GF-D8 (cell line): ENCODE data around the gene CARNS1.
"Not testable (repeated sequence)": the region's sequence is repeated elsewhere in the genome, so short reads cannot be mapped to it uniquely, and the experiment has no call there.

Experiments
- DNase-seq: peaks from one replicate; lab custom pipeline; 2025; lab: John Stamatoyannopoulos, UW

The CARNS1 gene

DNA sequence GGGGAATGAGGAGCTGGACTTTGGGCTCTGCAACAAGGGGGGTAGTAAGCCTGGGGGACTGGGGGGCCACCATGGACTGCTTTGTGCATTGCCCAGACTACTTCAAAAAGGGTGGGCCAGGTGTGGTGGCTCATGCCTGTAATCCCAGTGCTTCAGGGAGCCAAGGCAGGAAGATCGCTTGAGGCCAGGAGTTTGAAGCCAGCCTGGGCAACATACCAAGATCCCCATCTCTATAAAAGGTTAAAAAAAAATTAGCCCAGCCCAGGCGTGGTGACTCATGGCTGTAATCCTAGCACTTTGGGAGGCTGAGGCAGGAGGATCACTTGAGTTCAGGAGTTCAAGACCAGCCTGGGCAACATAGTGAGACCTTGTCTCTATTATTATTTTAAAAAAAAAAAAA, 50.1 kb downstream of the CARNS1 start:
- DNase-seq, result not testable (repeated sequence)

DNA sequence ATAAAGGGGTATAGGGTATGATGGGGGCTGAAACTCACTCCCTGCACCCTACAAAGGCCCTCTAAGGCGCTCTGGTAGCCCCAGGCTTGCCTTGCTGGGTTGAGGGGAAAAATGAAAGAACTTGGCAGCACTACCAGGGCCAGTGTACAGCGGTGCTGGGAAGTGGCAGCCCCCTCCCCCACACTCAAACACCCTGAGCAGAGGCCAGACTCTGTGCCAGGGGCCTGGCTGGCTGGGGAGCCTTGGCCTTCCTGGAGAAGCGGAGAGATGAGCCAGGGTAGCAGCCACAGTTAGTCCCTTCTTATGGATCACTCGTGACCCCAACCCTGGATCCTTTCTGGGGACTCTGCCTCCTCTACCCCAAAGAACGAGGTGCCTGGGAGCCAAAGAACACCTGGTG, 50.9 kb downstream of the CARNS1 start:
- no peak for DNase-seq

DNA sequence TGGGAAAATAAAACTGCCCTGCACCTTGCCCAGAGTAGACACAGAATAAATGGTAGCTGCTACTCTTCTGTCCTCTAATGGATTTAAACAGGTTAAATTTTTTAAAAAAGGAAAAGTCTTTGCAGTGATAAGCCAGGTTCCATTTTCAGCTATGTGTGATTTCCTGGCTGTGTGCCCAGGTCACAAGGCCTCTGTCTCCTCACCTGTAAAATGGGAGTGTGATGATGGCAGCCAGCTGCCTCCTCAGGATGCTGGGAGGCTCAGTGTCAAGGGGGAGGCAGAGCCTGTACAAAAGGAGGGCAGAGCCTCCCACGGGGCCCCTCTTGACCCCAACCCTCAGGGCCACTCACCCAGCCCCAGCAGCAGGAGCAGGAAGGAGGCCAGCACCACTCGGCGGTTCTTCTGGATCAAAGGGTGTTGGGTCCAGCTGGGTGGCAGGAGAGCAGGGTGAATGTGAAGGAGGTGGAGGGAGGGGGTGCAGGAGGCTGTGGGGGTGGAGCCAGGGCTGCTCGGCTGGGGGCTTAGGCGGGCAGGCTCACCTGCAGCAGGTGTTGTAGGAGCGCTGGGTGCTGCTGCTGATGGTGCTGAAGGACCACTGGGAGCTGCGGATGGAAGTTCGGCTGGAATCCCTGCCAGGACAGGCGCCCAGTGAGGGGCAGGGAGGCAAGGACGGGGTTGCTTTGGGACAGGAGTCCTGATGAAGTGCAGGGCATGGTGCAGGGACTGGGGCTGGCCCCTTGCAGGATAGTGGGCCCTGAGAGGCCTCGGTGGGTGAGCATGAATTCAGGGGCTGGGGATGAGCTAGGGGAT, 51.7 kb downstream of the CARNS1 start:
- DNase-seq, result no peak

DNA sequence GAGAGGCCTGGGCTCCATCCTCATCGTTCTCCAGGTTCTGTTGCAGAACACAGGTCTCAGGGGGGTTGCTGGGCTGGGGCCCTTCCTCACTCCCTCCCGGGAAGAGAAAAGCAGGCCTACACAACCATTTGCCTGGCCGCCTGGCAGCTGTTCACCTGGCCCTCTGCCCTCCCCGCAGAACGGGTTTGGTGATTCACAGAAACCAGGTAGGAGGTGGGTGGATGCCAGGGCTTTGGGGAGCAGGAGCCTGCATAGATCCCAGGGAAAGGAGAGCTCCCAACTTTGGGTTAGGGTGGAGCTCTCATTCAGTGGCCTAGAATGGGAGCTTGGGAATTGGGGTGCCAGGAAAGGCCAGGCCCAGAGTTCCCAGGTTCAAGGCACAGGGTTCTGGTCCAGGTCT, 52.6 kb downstream of the CARNS1 start:
- DNase-seq, result no peak

- no peak for DNase-seq
Observed at GRCh38 chr11:67468456-67468758, 52.9 kb downstream of the CARNS1 start.

DNA sequence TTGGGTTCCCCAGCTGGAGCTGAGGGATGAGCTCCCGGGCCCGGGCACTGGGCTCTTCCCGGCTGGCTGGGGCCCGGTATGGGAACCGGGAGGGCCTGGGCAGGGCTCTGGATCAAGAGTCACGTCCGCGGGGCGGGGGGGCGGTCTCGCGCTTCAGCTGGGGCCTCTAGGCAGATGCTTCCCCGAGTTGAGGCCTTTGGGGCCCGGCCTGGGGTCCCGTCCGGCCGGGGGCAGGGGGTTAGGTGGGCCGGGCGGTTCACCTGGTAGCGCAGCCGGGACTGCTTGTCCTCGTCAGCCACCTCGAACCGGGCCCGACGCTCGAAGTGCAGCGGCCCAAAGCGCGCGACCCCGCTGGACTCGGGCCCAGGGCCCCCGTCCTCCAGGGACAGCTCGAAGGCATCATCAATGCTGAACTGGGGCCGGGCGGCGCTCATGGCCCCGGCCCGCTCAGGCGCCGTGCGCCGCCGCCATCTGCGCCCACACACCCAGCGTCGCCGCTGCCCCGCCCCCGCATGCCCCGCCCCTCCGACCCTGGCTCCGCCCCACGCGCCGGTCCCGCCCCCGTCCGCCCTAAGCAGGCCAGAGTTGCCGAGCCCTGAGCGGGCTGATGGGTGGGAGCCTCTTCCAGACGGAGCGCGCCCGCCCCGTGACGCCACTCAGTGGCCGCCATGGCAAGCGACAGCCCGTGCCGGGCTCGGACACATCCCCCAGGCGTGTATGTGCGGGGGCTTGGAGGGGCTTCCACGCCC, 53.5 kb downstream of the CARNS1 start, which contains the start of gene TMEM134:
TMEM134 (minus strand) TSS at position 493 of the 749 bp plus-strand sequence; CDS start at position 434, 59 bp downstream.
- peak; percentile 64 for DNase-seq

DNA sequence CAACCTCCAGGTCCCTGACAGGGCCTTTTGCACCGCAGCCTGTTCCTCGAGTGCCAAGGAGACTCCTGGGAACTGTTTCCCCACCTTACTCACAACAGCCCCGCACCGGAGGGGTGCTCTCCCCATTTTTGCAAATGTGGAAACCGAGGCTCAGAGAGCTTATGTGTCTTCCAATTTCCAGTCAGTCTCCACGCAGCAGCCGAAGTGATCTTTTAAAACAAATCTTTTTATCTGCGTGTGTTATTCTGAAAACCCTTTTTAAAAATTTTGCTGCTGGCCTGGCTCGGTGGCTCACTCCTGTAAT, 54.0 kb downstream of the CARNS1 start:
- DNase-seq, result no peak

DNA sequence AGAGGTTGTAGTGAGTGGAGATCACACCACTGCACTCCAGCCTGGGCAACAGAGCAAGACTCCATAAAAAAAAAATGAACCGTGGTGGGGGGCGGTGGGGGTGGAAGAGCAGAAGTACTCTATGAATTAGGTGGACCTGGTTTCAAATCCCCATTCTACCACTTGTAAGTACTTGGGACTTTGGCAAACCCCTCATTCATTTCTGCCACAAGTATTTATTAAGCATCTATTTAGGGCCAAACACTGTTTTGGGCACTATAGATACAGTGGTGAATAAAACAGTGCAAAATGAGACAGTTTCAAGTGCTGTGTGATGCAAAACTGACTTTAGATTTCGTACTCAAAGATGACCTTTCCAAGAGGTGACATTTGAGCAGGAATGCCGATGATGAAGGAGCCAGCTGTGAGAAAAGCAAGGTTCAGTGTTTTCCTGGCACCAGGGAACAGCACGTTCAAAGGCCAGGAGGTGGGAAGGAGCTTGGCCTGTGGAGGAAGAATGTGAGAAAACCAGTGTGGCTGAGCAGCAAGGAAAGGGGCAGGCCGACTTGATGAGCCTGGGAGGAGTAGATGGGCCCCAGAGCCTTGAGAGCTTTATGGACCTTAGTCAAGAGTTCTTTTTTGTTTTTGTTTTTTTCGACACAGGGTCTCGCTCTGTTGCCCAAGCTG, 55.0 kb downstream of the CARNS1 start:
- DNase-seq, result no peak

DNA sequence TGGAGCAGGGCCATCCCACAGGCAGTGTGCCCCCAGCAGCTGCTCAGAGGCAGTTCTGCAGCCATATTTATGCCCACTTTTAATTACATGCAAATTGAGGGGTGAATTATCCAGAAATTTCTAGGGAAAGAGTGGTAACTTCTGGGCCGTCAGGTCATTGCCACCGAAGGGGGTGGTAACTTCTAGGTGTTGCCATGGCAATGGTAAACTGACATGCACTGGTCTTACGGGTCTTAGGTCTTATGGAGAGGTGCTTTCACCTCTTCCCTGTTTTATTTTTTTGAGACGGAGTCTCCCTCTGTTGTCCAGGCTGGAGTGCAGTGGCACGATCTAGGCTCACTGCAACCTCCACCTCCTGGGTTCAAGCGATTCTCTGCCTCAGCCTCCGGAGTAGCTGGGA, 57.4 kb downstream of the CARNS1 start:
- DNase-seq, result no peak
